LNCaP clone FGC (cell line): ENCODE results near the gene CST4.
"Not testable (repeated sequence)": the region's sequence is repeated elsewhere in the genome, so short reads cannot be mapped to it uniquely, and the experiment has no call there.

Experiments used
- DNase-seq: peaks from one replicate; pipeline ENCODE4 v3.0.0-alpha.2; 2011; ENCODE audit warnings: low read depth
- H3K4me3 ChIP-seq: 2 replicates; pipeline ENCODE4 v1.5.1; 2011; ENCODE audit warnings: mild to moderate bottlenecking, low read depth, low read length, control low read depth
- TF ChIP-seq, protein P1 (sequence below): IDR thresholded peaks from 2 replicates; pipeline ENCODE4 v1.5.1; 2012; ENCODE audit warnings: mild to moderate bottlenecking; ENCODE audit not compliant: control insufficient read depth, insufficient read depth; ENCODE audit errors: extremely low read depth

The CST4 gene

DNA sequence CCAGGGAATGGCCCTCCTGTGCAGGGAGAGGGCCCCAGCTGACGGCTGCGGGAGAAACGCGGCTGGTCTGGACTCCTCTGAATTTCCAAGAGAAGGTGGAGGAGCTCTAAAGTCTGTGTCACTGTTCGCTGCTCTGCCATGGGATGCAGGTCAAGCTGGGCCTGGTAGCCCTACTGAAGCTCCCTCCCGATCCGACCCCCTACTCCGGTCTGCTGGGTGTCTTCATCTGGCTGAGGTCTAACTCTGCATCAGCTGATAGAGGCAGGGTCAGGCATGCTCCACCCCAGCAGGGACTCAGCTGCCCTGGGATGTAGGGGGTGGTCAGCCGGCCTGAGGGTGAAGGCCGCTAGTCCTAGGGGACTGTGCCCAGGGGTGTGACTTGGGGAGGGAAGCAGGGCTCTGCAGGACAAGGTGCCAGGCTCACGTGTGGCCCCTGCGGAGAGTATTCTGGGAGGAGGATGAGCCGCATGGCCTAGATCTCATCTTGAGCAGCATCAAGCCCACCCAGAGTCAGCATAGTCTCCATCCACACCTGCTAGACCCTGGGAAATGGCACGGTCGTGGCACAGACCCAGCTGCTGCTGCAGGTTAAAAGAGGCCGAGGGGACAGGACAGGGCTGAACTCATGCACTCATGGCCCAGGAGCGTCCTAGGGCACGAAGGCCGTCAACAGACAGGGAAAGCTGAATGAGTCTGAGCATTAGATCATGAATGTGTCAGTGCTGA, 52.5 kb downstream of the CST4 start:
- no peak for DNase-seq
- TF ChIP-seq, protein P1, sequence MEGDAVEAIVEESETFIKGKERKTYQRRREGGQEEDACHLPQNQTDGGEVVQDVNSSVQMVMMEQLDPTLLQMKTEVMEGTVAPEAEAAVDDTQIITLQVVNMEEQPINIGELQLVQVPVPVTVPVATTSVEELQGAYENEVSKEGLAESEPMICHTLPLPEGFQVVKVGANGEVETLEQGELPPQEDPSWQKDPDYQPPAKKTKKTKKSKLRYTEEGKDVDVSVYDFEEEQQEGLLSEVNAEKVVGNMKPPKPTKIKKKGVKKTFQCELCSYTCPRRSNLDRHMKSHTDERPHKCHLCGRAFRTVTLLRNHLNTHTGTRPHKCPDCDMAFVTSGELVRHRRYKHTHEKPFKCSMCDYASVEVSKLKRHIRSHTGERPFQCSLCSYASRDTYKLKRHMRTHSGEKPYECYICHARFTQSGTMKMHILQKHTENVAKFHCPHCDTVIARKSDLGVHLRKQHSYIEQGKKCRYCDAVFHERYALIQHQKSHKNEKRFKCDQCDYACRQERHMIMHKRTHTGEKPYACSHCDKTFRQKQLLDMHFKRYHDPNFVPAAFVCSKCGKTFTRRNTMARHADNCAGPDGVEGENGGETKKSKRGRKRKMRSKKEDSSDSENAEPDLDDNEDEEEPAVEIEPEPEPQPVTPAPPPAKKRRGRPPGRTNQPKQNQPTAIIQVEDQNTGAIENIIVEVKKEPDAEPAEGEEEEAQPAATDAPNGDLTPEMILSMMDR, result no peak
- peak overlapping the region; percentile 74 for H3K4me3 ChIP-seq

DNA sequence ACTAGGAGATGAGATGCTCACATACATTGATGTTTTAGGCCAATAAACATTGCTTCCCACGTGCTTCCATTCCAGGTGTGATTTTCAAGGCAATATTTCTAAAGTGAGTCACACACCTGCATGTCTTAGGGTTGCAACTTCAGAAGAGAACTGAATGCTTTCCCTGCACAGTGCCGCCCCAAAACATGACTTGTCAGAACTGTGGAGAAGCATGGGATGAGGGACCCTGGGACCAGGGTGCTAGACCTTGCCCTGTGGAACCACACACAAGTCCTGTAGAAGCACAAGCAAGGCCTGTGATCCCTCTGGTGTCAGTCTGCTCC, 53.1 kb downstream of the CST4 start:
- DNase-seq, H3K4me3 ChIP-seq: not testable (repeated sequence)
